ENCODE results near the gene SERPINA1.
"Not testable (repeated sequence)": the region's sequence is repeated elsewhere in the genome, so short reads cannot be mapped to it uniquely, and the experiment has no call there.

SERPINA1 gene

DNA sequence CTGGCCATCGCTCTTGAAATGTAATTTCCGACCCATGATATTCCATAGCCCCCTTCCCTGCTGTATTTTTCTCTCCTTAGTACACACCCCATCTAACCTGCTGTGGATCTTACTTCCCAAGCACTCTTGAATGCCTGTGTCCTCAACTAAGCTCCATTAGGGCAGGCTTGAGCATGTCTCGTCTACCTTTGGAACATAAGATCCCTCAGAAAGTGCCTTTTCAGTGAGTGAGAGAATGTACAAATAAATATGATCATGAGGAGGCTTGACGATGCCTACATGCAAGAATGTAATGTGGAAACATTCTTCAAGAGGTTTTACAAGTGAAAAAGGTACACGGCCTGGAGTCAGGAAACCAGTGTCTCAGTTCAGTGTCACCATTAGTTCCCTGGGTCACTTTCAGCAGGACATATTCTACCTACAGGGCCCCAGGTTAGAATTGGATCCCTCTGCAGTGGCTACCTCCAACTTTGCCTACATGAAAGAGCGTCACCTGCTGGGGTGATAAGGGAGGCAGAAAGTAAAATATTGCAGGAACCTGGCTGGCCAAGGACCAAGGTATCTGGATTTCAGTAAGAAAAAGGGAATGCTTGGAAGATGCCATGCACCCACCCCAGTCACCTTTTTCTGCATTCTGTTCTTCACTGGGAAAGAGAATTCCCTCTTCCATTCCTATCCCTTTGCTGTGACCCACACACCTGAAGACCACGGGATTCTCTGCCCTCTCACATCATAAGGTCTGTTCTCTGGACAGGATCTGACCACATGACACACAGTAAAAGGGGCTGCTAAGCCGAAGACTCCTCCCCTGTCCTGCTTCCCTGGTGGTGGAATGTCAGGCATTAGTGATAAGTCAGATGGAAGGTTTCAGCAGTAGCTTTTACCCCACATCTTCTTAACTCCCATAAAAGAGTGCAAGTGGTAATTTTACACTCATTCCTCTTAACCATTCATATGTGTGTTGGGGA lies 24.6 kb upstream of the SERPINA1 start:
- peaks cover 0 to 28% (median 0%) of the 10 kb centered on the region in 10 experiments; a peak in 6 of 20 replicates for H3K4me1 ChIP-seq
- no peaks in the 10 kb centered on the region for H3K36me3 ChIP-seq
- no peak overlapping the region for H3K27ac ChIP-seq
- H3K27me3 ChIP-seq = no peaks in the 10 kb centered on the region
- H3K4me2 ChIP-seq = peak overlapping the region in 2 of 11 experiments; percentile 74 to 77; a peak in 4 of 22 replicates
- no peaks in the 10 kb centered on the region for H4K20me1 ChIP-seq
- no peak overlapping the region for H3K4me3 ChIP-seq
- TF ChIP-seq Cebpa-rat (IDR thresholded peaks at IDR 0.05) = no peak
- peaks cover 34 to 78% (median 48%) of the 10 kb centered on the region in 11 experiments for H3K9me3 ChIP-seq (replicated peaks in 1 of 11)
- no peak overlapping the region for H3K9ac ChIP-seq

- no peak overlapping the region for H3K4me3 ChIP-seq
- H3K27ac ChIP-seq = no peak overlapping the region
- peak overlapping the region in 2 of 11 experiments; percentile 74 to 77; a peak in 4 of 22 replicates for H3K4me2 ChIP-seq
- no peaks in the 10 kb centered on the region for H3K27me3 ChIP-seq
- peaks cover 40 to 82% (median 52%) of the 10 kb centered on the region in 11 experiments for H3K9me3 ChIP-seq (replicated peaks in 1 of 11)
- H3K4me1 ChIP-seq = peaks cover 0 to 33% (median 0%) of the 10 kb centered on the region in 10 experiments; a peak in 6 of 20 replicates
- H3K9ac ChIP-seq = no peak overlapping the region
- no peaks in the 10 kb centered on the region for H3K36me3 ChIP-seq
- no peak for TF ChIP-seq Cebpa-rat (IDR thresholded peaks at IDR 0.05)
- no peaks in the 10 kb centered on the region for H4K20me1 ChIP-seq
Observed at GRCh38 chr14:94411638-94412037, 23.2 kb upstream of the SERPINA1 start.

GRCh38 chr14:94409430-94409829 lies 21.0 kb upstream of the SERPINA1 start:
- Histone ChIP-seq H3K9me3 (replicated peaks in 1 of 11) (peaks cover 24 to 77% (median 39%) of the 10 kb centered on the region in 11 experiments; a peak in 21 of 22 replicates), H3K4me1 (peaks cover 0 to 39% (median 0%) of the 10 kb centered on the region in 10 experiments; a peak in 6 of 20 replicates)
- not testable (repeated sequence) for H3K4me3 ChIP-seq, H3K27me3 ChIP-seq, H3K4me2 ChIP-seq, H3K9ac ChIP-seq, H3K36me3 ChIP-seq, H3K27ac ChIP-seq, H4K20me1 ChIP-seq

DNA sequence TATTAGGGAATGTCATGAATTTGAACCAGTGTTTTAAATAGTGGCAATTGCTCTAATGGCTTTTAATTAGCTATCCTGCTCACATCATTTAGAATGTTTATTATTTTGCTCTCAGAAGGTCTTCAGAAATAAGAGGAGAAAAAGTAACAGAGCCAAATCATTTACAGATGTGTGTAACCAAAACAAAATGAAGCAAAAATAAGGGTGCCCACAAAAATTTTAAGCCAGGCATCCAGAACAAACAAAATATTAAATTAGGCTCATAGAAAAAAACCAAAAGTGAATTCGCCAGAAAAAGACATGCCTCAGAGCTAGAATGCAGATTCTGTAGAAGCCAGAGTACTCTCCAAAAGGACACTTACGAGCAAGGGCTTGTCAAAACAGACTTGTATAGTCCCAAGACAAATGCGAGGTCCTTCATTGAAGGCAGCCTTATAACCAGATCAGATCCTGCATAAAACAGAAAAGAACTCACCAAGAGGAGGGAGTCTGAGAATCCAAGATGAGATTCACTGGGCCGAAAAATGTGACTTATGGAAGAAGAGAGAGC lies 20.2 kb upstream of the SERPINA1 start:
- H3K4me1 ChIP-seq = peaks cover 0 to 41% (median 0%) of the 10 kb centered on the region in 10 experiments; a peak in 6 of 20 replicates
- no peak for TF ChIP-seq Cebpa-rat (IDR thresholded peaks at IDR 0.05)
- no peak overlapping the region for H3K9ac ChIP-seq
- no peak overlapping the region for H3K4me2 ChIP-seq
- H3K4me3 ChIP-seq = no peak overlapping the region
- H3K27ac ChIP-seq = peak overlapping the region in 1 of 11 experiments; percentile 23; a peak in 1 of 22 replicates
- H3K27me3 ChIP-seq = no peaks in the 10 kb centered on the region
- H3K9me3 ChIP-seq (replicated peaks in 1 of 11) = peaks cover 16 to 69% (median 31%) of the 10 kb centered on the region in 11 experiments; a peak in 21 of 22 replicates
- no peaks in the 10 kb centered on the region for H4K20me1 ChIP-seq
- no peaks in the 10 kb centered on the region for H3K36me3 ChIP-seq

- Histone ChIP-seq H3K27ac (peak overlapping the region in 1 of 11 experiments; percentile 23; a peak in 1 of 22 replicates), H4K20me1 (no peaks in the 10 kb centered on the region), H3K9me3 (replicated peaks in 1 of 11) (peaks cover 14 to 62% (median 25%) of the 10 kb centered on the region in 11 experiments; a peak in 20 of 22 replicates), H3K4me1 (peaks cover 0 to 45% (median 0%) of the 10 kb centered on the region in 10 experiments; a peak in 6 of 20 replicates), H3K4me2 (peak overlapping the region in 3 of 11 experiments; percentile 3 to 34 (median 12); a peak in 3 of 22 replicates), H3K27me3 (no peaks in the 10 kb centered on the region), H3K9ac (no peak overlapping the region), H3K4me3 (no peak overlapping the region), H3K36me3 (no peaks in the 10 kb centered on the region)
- TF ChIP-seq Cebpa-rat (IDR thresholded peaks at IDR 0.05) = no peak
Observed at GRCh38 chr14:94407906-94408305, 19.5 kb upstream of the SERPINA1 start.

DNA sequence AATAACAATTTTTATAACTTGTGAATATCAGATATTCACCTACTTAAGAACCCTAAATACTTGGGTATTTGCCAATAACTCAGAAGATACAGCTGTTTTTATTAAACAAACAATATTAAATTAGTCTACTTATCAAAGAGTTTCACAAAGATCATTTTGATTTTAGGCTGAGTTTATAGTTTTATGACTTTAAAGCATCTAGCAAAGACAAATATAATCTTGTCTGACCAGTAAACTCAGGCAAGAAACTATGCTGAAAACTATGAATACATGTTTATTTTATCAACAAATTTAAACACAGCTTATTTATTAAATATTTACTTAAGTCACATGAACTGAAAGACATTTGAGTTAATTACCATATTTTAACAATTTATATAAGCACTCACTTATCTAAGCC lies 18.5 kb upstream of the SERPINA1 start:
- Histone ChIP-seq H3K9me3 (replicated peaks in 1 of 11) (peaks cover 14 to 55% (median 23%) of the 10 kb centered on the region in 11 experiments; a peak in 20 of 22 replicates), H3K27ac (no peak overlapping the region), H4K20me1 (no peaks in the 10 kb centered on the region), H3K9ac (no peak overlapping the region), H3K36me3 (no peaks in the 10 kb centered on the region), H3K4me1 (peaks cover 0 to 36% (median 0%) of the 10 kb centered on the region in 10 experiments; a peak in 6 of 20 replicates), H3K4me2 (no peak overlapping the region), H3K4me3 (no peak overlapping the region), H3K27me3 (no peaks in the 10 kb centered on the region)
- TF ChIP-seq Cebpa-rat (IDR thresholded peaks at IDR 0.05) = no peak

DNA sequence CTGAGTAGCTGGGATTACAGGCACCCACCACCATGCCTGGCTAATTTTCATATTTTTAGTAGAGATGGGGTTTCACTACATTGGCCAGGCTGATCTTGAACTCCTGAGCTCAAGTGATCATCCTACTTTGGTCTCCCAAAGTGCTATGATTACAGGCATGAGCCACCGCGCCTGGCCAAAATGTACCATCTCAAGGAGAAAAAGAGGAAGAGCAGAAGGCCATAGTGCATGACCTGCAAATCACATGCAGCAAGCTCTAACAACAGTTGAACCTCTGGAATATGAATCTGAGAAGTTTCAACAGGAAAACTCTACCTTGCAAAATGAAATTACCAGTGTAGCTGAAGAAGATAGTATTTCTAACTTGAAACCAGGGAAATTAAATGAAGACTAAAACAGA lies 17.1 kb upstream of the SERPINA1 start:
- no peak for TF ChIP-seq Cebpa-rat (IDR thresholded peaks at IDR 0.05)
- no peak overlapping the region for H3K9ac ChIP-seq
- H4K20me1 ChIP-seq = no peaks in the 10 kb centered on the region
- H3K36me3 ChIP-seq = no peaks in the 10 kb centered on the region
- H3K27me3 ChIP-seq = no peaks in the 10 kb centered on the region
- peaks cover 7 to 41% (median 11%) of the 10 kb centered on the region in 11 experiments; a peak in 17 of 22 replicates for H3K9me3 ChIP-seq (replicated peaks in 1 of 11)
- no peak overlapping the region for H3K4me3 ChIP-seq
- peaks cover 0 to 27% (median 0%) of the 10 kb centered on the region in 10 experiments; a peak in 6 of 20 replicates for H3K4me1 ChIP-seq
- no peak overlapping the region for H3K27ac ChIP-seq
- H3K4me2 ChIP-seq = 0 out of 22 replicates have a peak overlapping the region, but pooled peaks of 1 of the 11 experiments have one; percentile 13

DNA sequence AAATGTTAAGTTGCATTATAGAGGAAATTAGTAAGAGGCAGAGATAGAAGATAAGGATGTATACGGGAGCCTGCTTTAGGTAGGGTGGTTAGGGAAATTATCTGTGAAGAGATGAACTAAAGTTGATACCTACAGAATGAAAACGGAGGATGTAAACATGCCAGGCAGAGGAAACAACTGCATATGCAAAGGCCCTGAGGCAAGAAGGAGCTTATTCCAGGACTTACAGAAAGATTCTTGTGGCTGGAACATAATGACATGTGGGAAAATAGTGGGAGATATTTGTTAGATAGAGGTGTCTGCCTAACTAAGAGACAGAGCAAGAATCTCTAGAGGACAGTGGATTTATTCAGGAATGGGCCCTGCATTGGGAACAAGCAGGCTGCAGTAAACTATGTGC lies 16.2 kb upstream of the SERPINA1 start:
- Histone ChIP-seq H3K9ac (no peak overlapping the region), H3K27ac (no peak overlapping the region), H3K4me3 (no peak overlapping the region), H3K4me1 (peaks cover 0 to 27% (median 0%) of the 10 kb centered on the region in 10 experiments; a peak in 6 of 20 replicates), H3K27me3 (no peaks in the 10 kb centered on the region), H3K36me3 (no peaks in the 10 kb centered on the region), H3K4me2 (no peak overlapping the region), H3K9me3 (replicated peaks in 1 of 11) (peaks cover 7 to 32% (median 11%) of the 10 kb centered on the region in 11 experiments; a peak in 17 of 22 replicates), H4K20me1 (no peaks in the 10 kb centered on the region)
- TF ChIP-seq Cebpa-rat (IDR thresholded peaks at IDR 0.05) = no peak
